ENCODE results near the gene SETBP1.

Gene SETBP1

GRCh38 chr18:44851856-44852621 lies 171.4 kb downstream of the SETBP1 start:
- POLR2A ChIA-PET = no interaction called here
- H3K4me1 ChIP-seq (ENCODE audit: control extremely low read depth in 1 of 4, control insufficient read depth in 4 of 4, insufficient read depth in 4 of 4, low read length in 3 of 4) = peaks cover 0 to 4% (median 1%) of the 10 kb centered on the region in 4 experiments
- peaks cover 0 to 2% (median 0%) of the 10 kb centered on the region in 4 experiments for H3K36me3 ChIP-seq (ENCODE audit: control insufficient read depth in 4 of 4, insufficient read depth in 4 of 4, low read length in 3 of 4)
- no peaks in the 10 kb centered on the region for H3K9me3 ChIP-seq (ENCODE audit: control extremely low read depth in 1 of 5, control insufficient read depth in 4 of 5, insufficient read depth in 2 of 5, low read depth in 1 of 5, low read length in 4 of 5)
- no peak for DNase-seq
- H3K4me3 ChIP-seq (ENCODE audit: control insufficient read depth in 1 of 7, extremely low read depth in 1 of 7, insufficient read depth in 4 of 7, low read depth in 2 of 7, low read length in 6 of 7) = no peak overlapping the region
- CTCF ChIA-PET = no interaction called here
- 96% methylated on average over 9 of the region's 13 CpGs for WGBS (ENCODE audit: insufficient coverage)
- no peak overlapping the region for H3K27ac ChIP-seq (ENCODE audit: insufficient read depth in 1 of 2, low read depth in 1 of 2, low read length in 2 of 2, poor library complexity in 1 of 2, severe bottlenecking in 2 of 2)
- H3K27me3 ChIP-seq (replicated peaks in 2 of 5; ENCODE audit: control insufficient read depth in 4 of 5, insufficient read depth in 5 of 5, low read length in 4 of 5) = no peaks in the 10 kb centered on the region

GRCh38 chr18:44852818-44853217 lies 172.1 kb downstream of the SETBP1 start:
- CTCF ChIA-PET = interaction anchor here (1.0 kb wide), 1 partner anchor 43 kb away, joined by 3 read pairs; no protein-coding TSS in a partner anchor
- Histone ChIP-seq H3K27ac (ENCODE audit: insufficient read depth in 1 of 2, low read depth in 1 of 2, low read length in 2 of 2, poor library complexity in 1 of 2, severe bottlenecking in 2 of 2) (no peak overlapping the region), H3K36me3 (ENCODE audit: control insufficient read depth in 4 of 4, insufficient read depth in 4 of 4, low read length in 3 of 4) (peaks cover 0 to 2% (median 0%) of the 10 kb centered on the region in 4 experiments), H3K27me3 (replicated peaks in 2 of 5; ENCODE audit: control insufficient read depth in 4 of 5, insufficient read depth in 5 of 5, low read length in 4 of 5) (no peaks in the 10 kb centered on the region), H3K4me3 (ENCODE audit: control insufficient read depth in 1 of 7, extremely low read depth in 1 of 7, insufficient read depth in 4 of 7, low read depth in 2 of 7, low read length in 6 of 7) (no peak overlapping the region), H3K9me3 (ENCODE audit: control extremely low read depth in 1 of 5, control insufficient read depth in 4 of 5, insufficient read depth in 2 of 5, low read depth in 1 of 5, low read length in 4 of 5) (no peaks in the 10 kb centered on the region), H3K4me1 (ENCODE audit: control extremely low read depth in 1 of 4, control insufficient read depth in 4 of 4, insufficient read depth in 4 of 4, low read length in 3 of 4) (peaks cover 0 to 4% (median 1%) of the 10 kb centered on the region in 4 experiments)
- POLR2A ChIA-PET = no interaction called here
- DNase-seq = no peak

GRCh38 chr18:44853430-44853829 lies 172.7 kb downstream of the SETBP1 start:
- WGBS (ENCODE audit: insufficient coverage) = 100% methylated on average over 1 of the region's 2 CpGs
- ChIA-PET CTCF (interaction anchor here (1.0 to 1.6 kb wide), 2 partner anchors 42 to 88 kb away, joined by 3 read pairs; no protein-coding TSS in a partner anchor), POLR2A (no interaction called here)
- DNase-seq = no peak
- H3K27me3 ChIP-seq (replicated peaks in 2 of 5; ENCODE audit: control insufficient read depth in 4 of 5, insufficient read depth in 5 of 5, low read length in 4 of 5) = no peaks in the 10 kb centered on the region
- no peak overlapping the region for H3K4me3 ChIP-seq (ENCODE audit: control insufficient read depth in 1 of 7, extremely low read depth in 1 of 7, insufficient read depth in 4 of 7, low read depth in 2 of 7, low read length in 6 of 7)
- H3K9me3 ChIP-seq (ENCODE audit: control extremely low read depth in 1 of 5, control insufficient read depth in 4 of 5, insufficient read depth in 2 of 5, low read depth in 1 of 5, low read length in 4 of 5) = no peaks in the 10 kb centered on the region
- peaks cover 0 to 4% (median 1%) of the 10 kb centered on the region in 4 experiments for H3K4me1 ChIP-seq (ENCODE audit: control extremely low read depth in 1 of 4, control insufficient read depth in 4 of 4, insufficient read depth in 4 of 4, low read length in 3 of 4)
- no peak overlapping the region for H3K27ac ChIP-seq (ENCODE audit: insufficient read depth in 1 of 2, low read depth in 1 of 2, low read length in 2 of 2, poor library complexity in 1 of 2, severe bottlenecking in 2 of 2)
- H3K36me3 ChIP-seq (ENCODE audit: control insufficient read depth in 4 of 4, insufficient read depth in 4 of 4, low read length in 3 of 4) = peaks cover 0 to 2% (median 0%) of the 10 kb centered on the region in 4 experiments

GRCh38 chr18:44855681-44856080 lies 175.0 kb downstream of the SETBP1 start:
- no peaks in the 10 kb centered on the region for H3K9me3 ChIP-seq (ENCODE audit: control extremely low read depth in 1 of 5, control insufficient read depth in 4 of 5, insufficient read depth in 2 of 5, low read depth in 1 of 5, low read length in 4 of 5)
- 98% methylated on average over 6 of the region's 6 CpGs for WGBS (ENCODE audit: insufficient coverage)
- ChIA-PET CTCF (no interaction called here), POLR2A (no interaction called here)
- DNase-seq = no peak
- no peaks in the 10 kb centered on the region for H3K27me3 ChIP-seq (replicated peaks in 2 of 5; ENCODE audit: control insufficient read depth in 4 of 5, insufficient read depth in 5 of 5, low read length in 4 of 5)
- no peak overlapping the region for H3K27ac ChIP-seq (ENCODE audit: insufficient read depth in 1 of 2, low read depth in 1 of 2, low read length in 2 of 2, poor library complexity in 1 of 2, severe bottlenecking in 2 of 2)
- no peak overlapping the region for H3K4me3 ChIP-seq (ENCODE audit: control insufficient read depth in 1 of 7, extremely low read depth in 1 of 7, insufficient read depth in 4 of 7, low read depth in 2 of 7, low read length in 6 of 7)
- H3K4me1 ChIP-seq (ENCODE audit: control extremely low read depth in 1 of 4, control insufficient read depth in 4 of 4, insufficient read depth in 4 of 4, low read length in 3 of 4) = peaks cover 0 to 4% (median 1%) of the 10 kb centered on the region in 4 experiments
- peaks cover 0 to 2% (median 0%) of the 10 kb centered on the region in 4 experiments for H3K36me3 ChIP-seq (ENCODE audit: control insufficient read depth in 4 of 4, insufficient read depth in 4 of 4, low read length in 3 of 4)

GRCh38 chr18:44856157-44856556 lies 175.5 kb downstream of the SETBP1 start:
- Histone ChIP-seq H3K36me3 (ENCODE audit: control insufficient read depth in 4 of 4, insufficient read depth in 4 of 4, low read length in 3 of 4) (peaks cover 0 to 2% (median 0%) of the 10 kb centered on the region in 4 experiments), H3K9me3 (ENCODE audit: control extremely low read depth in 1 of 5, control insufficient read depth in 4 of 5, insufficient read depth in 2 of 5, low read depth in 1 of 5, low read length in 4 of 5) (no peaks in the 10 kb centered on the region), H3K27ac (ENCODE audit: insufficient read depth in 1 of 2, low read depth in 1 of 2, low read length in 2 of 2, poor library complexity in 1 of 2, severe bottlenecking in 2 of 2) (no peak overlapping the region), H3K4me1 (ENCODE audit: control extremely low read depth in 1 of 4, control insufficient read depth in 4 of 4, insufficient read depth in 4 of 4, low read length in 3 of 4) (peaks cover 0 to 4% (median 1%) of the 10 kb centered on the region in 4 experiments), H3K4me3 (ENCODE audit: control insufficient read depth in 1 of 7, extremely low read depth in 1 of 7, insufficient read depth in 4 of 7, low read depth in 2 of 7, low read length in 6 of 7) (no peak overlapping the region), H3K27me3 (replicated peaks in 2 of 5; ENCODE audit: control insufficient read depth in 4 of 5, insufficient read depth in 5 of 5, low read length in 4 of 5) (no peaks in the 10 kb centered on the region)
- ChIA-PET CTCF (no interaction called here), POLR2A (interaction anchor here (0.6 kb wide), 1 partner anchor 20 kb away, joined by 3 read pairs; no protein-coding TSS in a partner anchor)
- no CpG with 5 or more reads among the region's 1 CpG for WGBS (ENCODE audit: insufficient coverage)
- no peak for DNase-seq

- ChIA-PET POLR2A (no interaction called here), CTCF (interaction anchor here (0.9 kb wide), 1 partner anchor 30 kb away, joined by 4 read pairs; no protein-coding TSS in a partner anchor)
- WGBS (ENCODE audit: insufficient coverage) = no CpG with 5 or more reads among the region's 2 CpGs
Measured at GRCh38 chr18:44857081-44857480, 176.4 kb downstream of the SETBP1 start.

GRCh38 chr18:44857744-44858491 lies 177.2 kb downstream of the SETBP1 start:
- WGBS (ENCODE audit: insufficient coverage) = 95% methylated on average over 4 of the region's 5 CpGs
- H3K4me3 ChIP-seq (ENCODE audit: control insufficient read depth in 1 of 7, extremely low read depth in 1 of 7, insufficient read depth in 4 of 7, low read depth in 2 of 7, low read length in 6 of 7) = no peak overlapping the region
- ChIA-PET CTCF (no interaction called here), POLR2A (no interaction called here)
- H3K27me3 ChIP-seq (replicated peaks in 2 of 5; ENCODE audit: control insufficient read depth in 4 of 5, insufficient read depth in 5 of 5, low read length in 4 of 5) = no peaks in the 10 kb centered on the region
- peaks cover 0 to 2% (median 0%) of the 10 kb centered on the region in 4 experiments for H3K36me3 ChIP-seq (ENCODE audit: control insufficient read depth in 4 of 4, insufficient read depth in 4 of 4, low read length in 3 of 4)
- no peak for DNase-seq
- H3K27ac ChIP-seq (ENCODE audit: insufficient read depth in 1 of 2, low read depth in 1 of 2, low read length in 2 of 2, poor library complexity in 1 of 2, severe bottlenecking in 2 of 2) = no peak overlapping the region
- peaks cover 0 to 4% (median 1%) of the 10 kb centered on the region in 4 experiments for H3K4me1 ChIP-seq (ENCODE audit: control extremely low read depth in 1 of 4, control insufficient read depth in 4 of 4, insufficient read depth in 4 of 4, low read length in 3 of 4)
- no peaks in the 10 kb centered on the region for H3K9me3 ChIP-seq (ENCODE audit: control extremely low read depth in 1 of 5, control insufficient read depth in 4 of 5, insufficient read depth in 2 of 5, low read depth in 1 of 5, low read length in 4 of 5)

More at GRCh38 chr18:44857081-44857480, 176.4 kb downstream of the SETBP1 start:
- peaks cover 0 to 4% (median 1%) of the 10 kb centered on the region in 4 experiments for H3K4me1 ChIP-seq (ENCODE audit: control extremely low read depth in 1 of 4, control insufficient read depth in 4 of 4, insufficient read depth in 4 of 4, low read length in 3 of 4)
- DNase-seq = peak in 1 of 3 donors; percentile 51
- H3K27ac ChIP-seq (ENCODE audit: insufficient read depth in 1 of 2, low read depth in 1 of 2, low read length in 2 of 2, poor library complexity in 1 of 2, severe bottlenecking in 2 of 2) = no peak overlapping the region
- H3K36me3 ChIP-seq (ENCODE audit: control insufficient read depth in 4 of 4, insufficient read depth in 4 of 4, low read length in 3 of 4) = peaks cover 0 to 2% (median 0%) of the 10 kb centered on the region in 4 experiments
- no peak overlapping the region for H3K4me3 ChIP-seq (ENCODE audit: control insufficient read depth in 1 of 7, extremely low read depth in 1 of 7, insufficient read depth in 4 of 7, low read depth in 2 of 7, low read length in 6 of 7)
- no peaks in the 10 kb centered on the region for H3K27me3 ChIP-seq (replicated peaks in 2 of 5; ENCODE audit: control insufficient read depth in 4 of 5, insufficient read depth in 5 of 5, low read length in 4 of 5)
- H3K9me3 ChIP-seq (ENCODE audit: control extremely low read depth in 1 of 5, control insufficient read depth in 4 of 5, insufficient read depth in 2 of 5, low read depth in 1 of 5, low read length in 4 of 5) = no peaks in the 10 kb centered on the region
